Effector memory CD8-positive, alpha-beta T cell (primary cell): ENCODE measurements around the gene RRP7A.
"Not testable (repeated sequence)": the region's sequence is repeated elsewhere in the genome, so short reads cannot be mapped to it uniquely, and the experiment has no call there.

Experiments
- ATAC-seq: fragments of 150-1000 bp; cut with Tn5 transposase; replicated peaks from 2 replicates; pipeline ENCODE4 v1.10.0; 2021; ENCODE audit warnings: mild to moderate bottlenecking, moderate library complexity
- DNase-seq, 3 experiments: peaks; one replicate each; pipeline ENCODE4 v3.0.0; 2021
- H3K27ac Mint-ChIP-seq, 2 donors: one replicate each; pipeline ENCODE4 v1.8.0; 2022; ENCODE audit warnings: mild to moderate bottlenecking in 2 of 2, mixed read lengths in 2 of 2, moderate library complexity in 2 of 2
- H3K27me3 Mint-ChIP-seq, 2 donors: one replicate each; pipeline ENCODE4 v1.8.0; 2022; ENCODE audit warnings: mixed read lengths in 2 of 2
- H3K36me3 Mint-ChIP-seq: one replicate; pipeline ENCODE4 v1.8.0; 2022; ENCODE audit warnings: mild to moderate bottlenecking, moderate library complexity, mixed read lengths; ENCODE audit not compliant: insufficient read depth
- H3K4me1 Mint-ChIP-seq, 2 donors: one replicate each; pipeline ENCODE4 v1.8.0; 2022; ENCODE audit warnings: low read depth in 2 of 2, mixed read lengths in 2 of 2
- H3K4me3 Mint-ChIP-seq, 2 donors: one replicate each; pipeline ENCODE4 v1.8.0; 2022; ENCODE audit warnings: mild to moderate bottlenecking in 2 of 2, mixed read lengths in 2 of 2, moderate library complexity in 2 of 2
- H3K9me3 Mint-ChIP-seq, 2 donors: one replicate each; pipeline ENCODE4 v1.8.0; 2022; ENCODE audit warnings: mixed read lengths in 2 of 2

Gene RRP7A

DNA sequence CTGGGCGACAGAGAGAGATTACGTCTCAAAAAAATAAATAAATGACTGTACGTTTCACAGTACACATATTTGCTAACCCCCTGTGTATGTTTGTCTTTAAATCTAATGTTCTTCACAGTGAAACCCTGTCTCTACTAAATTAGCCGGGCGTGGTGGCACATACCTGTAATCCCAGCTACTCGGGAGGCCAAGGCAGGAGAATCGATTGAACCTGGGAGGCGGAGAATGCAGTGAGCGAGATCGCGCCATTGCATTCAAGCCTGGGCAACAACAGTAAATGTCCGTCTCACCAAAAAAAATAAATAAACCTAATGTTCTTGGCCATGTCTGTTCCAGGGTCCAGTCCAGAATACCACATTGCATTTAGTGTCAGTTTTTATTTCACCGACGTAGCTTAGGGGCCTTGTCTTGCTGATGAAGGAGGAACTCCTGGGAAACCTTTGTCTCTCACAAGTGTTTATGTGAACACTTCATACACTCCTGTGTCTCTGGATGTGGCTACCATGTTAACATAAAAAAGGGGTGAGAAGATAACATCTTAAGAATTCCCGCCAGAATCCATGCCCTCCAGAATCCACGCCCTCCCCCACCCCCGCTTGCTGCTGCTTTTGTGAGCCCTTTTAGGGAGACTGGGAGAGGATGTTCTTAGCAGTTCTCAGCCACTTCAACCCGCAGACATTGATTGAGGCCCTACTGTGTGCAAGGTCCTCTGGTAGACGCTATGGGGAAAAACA, 29.2 kb upstream of the RRP7A start:
- H3K27ac Mint-ChIP-seq = peak overlapping the region in 1 of 2 donors; percentile 29
- H3K27me3 Mint-ChIP-seq = no peaks in the 10 kb centered on the region
- H3K4me1 Mint-ChIP-seq = peaks cover 6 to 8% of the 10 kb centered on the region in 2 donors
- H3K4me3 Mint-ChIP-seq = no peak overlapping the region
- ATAC-seq (no peak), DNase-seq (no peak)
- H3K9me3 Mint-ChIP-seq = no peaks in the 10 kb centered on the region
- no peaks in the 10 kb centered on the region for H3K36me3 Mint-ChIP-seq

DNA sequence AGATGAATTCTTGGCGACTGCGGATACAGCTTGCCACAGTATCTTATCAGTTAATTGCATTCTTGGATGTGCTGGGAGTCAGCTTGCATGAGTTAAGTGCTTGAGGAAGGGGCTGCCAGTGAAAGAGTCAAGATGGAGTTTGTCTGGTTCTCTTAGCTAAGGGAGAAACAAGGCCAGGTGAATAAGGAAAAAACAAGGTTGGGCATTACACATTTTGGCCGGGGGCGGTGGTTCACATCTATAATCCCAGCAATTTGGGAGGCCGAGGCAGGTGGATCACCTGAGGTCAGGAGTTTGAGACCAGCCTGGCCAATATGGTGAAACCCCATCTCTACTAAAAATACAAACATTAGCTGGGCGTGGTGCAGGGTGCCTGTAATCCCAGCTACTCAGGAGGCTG, 28.5 kb upstream of the RRP7A start:
- H3K36me3 Mint-ChIP-seq, DNase-seq, H3K4me1 Mint-ChIP-seq, ATAC-seq, H3K27me3 Mint-ChIP-seq, H3K4me3 Mint-ChIP-seq, H3K9me3 Mint-ChIP-seq: not testable (repeated sequence)
- H3K27ac Mint-ChIP-seq = peak overlapping the region in 1 of 2 donors; percentile 54

DNA sequence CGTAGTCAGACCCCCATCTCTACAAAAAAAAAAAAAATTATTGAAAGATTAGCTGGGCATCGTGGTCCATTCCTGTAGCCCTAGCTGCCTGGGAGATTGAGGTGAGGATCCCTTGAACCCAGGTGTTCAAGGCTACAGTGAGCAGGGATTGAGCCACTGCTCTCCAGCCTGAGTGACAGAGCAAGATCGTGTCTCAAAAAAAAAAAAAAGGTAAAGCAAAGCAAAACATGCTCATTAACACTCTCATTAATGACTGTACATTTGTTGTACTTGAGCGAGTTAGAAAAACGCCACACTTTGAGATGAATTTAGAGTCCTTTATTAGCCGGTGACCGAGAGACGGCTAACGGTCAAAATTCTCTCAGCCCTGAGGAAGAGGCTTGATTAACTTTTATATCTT, 28.0 kb upstream of the RRP7A start:
- DNase-seq = no peak

DNA sequence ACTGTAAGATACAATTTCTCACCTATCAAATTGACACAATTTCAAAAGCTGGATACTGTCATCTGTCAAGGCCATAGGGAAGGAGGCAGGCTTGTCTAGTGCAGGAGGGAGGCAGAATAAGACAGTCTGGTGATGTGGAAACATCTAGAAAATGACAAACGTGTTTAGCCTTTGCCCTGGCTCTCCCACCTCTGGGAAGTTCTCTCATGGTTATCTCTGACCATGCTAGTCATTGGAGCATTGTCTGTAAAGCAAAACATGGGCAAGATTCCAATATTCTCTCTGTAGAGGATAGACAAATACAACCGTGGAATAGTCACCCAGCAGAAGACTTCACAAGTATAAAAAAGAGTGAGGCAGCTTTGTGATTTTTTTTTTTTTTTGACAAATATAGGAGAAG, 25.1 kb upstream of the RRP7A start:
- H3K9me3 Mint-ChIP-seq = no peaks in the 10 kb centered on the region
- no peaks in the 10 kb centered on the region for H3K36me3 Mint-ChIP-seq
- H3K27ac Mint-ChIP-seq = no peak overlapping the region
- H3K27me3 Mint-ChIP-seq = no peaks in the 10 kb centered on the region
- ATAC-seq = no peak
- H3K4me1 Mint-ChIP-seq = peaks cover 0 to 2% of the 10 kb centered on the region in 2 donors
- DNase-seq = no peak
- no peak overlapping the region for H3K4me3 Mint-ChIP-seq

More for the DNA sequence above, 28.0 kb upstream of the RRP7A start:
- no peak for ATAC-seq
- Mint-ChIP-seq H3K4me1 (peaks cover 5 to 7% of the 10 kb centered on the region in 2 donors), H3K27ac (peak overlapping the region in 1 of 2 donors; percentile 54), H3K27me3 (no peaks in the 10 kb centered on the region), H3K36me3 (no peaks in the 10 kb centered on the region), H3K9me3 (no peaks in the 10 kb centered on the region), H3K4me3 (no peak overlapping the region)

DNA sequence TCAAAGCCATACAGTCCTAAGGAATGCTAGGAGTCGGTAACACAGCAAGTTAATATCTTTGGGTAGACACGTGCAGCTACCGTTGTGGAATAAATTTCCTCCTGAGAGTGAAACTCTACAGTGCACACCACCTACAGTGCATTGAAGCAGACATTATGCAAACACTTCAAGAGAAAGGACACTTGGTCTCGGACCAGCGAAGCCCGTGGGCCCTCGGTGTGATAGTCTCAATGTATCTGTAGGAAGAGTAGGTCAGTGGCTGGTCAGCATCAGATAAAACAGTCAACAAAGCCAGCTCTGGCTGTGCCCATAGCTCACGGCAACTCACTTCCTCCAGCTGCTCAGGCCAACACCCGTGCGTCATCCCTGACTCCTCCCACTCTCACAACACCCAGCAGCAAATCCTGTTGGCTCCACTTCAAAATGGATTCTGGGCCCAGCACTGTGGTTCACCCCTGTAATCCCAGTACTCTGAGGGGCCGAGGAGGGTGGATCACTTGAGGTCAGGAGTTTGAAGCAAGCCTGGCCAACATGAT, 19.7 kb upstream of the RRP7A start:
- not testable (repeated sequence) for DNase-seq, H3K9me3 Mint-ChIP-seq, H3K36me3 Mint-ChIP-seq, H3K27ac Mint-ChIP-seq, H3K4me1 Mint-ChIP-seq, H3K27me3 Mint-ChIP-seq, H3K4me3 Mint-ChIP-seq, ATAC-seq

DNA sequence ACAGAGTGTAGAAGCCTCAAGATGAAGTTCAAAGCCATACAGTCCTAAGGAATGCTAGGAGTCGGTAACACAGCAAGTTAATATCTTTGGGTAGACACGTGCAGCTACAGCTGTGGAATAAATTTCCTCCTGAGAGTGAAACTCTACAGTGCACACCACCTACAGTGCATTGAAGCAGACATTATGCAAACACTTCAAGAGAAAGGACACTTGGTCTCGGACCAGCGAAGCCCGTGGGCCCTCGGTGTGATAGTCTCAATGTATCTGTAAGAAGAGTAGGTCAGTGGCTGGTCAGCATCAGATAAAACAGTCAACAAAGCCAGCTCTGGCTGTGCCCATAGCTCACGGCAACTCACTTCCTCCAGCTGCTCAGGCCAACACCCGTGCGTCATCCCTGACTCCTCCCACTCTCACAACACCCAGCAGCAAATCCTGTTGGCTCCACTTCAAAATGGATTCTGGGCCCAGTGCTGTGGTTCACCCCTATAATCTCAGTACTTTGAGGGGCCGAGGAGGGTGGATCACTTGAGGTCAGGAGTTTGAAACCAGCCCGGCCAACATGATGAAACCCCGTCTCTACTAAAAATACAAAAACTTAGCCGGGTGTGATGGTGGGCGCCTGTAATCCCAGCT, 17.7 kb upstream of the RRP7A start:
- not testable (repeated sequence) for H3K27ac Mint-ChIP-seq, H3K36me3 Mint-ChIP-seq, H3K27me3 Mint-ChIP-seq, H3K4me3 Mint-ChIP-seq, H3K4me1 Mint-ChIP-seq, DNase-seq, H3K9me3 Mint-ChIP-seq
- peak; percentile 40 for ATAC-seq

DNA sequence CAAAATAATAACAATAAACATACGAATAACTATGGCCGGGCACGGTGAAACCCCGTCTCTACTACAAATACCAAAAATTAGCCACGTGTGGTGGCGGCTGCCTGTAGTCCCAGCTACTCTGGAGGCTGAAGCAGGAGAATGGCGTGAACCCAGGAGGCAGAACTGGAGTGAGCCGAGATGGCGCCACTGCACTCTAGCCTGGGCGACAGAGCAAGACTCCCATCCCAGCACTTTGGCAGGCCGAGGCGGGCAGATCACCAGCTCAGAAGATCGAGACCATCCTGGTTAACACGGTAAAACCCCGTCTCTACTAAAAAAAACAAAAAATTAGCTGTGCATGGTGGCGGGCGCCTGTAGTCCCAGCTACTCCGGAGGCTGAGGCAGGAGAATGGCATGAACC, 17.0 kb upstream of the RRP7A start:
- ATAC-seq, H3K27me3 Mint-ChIP-seq, H3K4me3 Mint-ChIP-seq, H3K4me1 Mint-ChIP-seq, H3K36me3 Mint-ChIP-seq, H3K27ac Mint-ChIP-seq, H3K9me3 Mint-ChIP-seq, DNase-seq: not testable (repeated sequence)

DNA sequence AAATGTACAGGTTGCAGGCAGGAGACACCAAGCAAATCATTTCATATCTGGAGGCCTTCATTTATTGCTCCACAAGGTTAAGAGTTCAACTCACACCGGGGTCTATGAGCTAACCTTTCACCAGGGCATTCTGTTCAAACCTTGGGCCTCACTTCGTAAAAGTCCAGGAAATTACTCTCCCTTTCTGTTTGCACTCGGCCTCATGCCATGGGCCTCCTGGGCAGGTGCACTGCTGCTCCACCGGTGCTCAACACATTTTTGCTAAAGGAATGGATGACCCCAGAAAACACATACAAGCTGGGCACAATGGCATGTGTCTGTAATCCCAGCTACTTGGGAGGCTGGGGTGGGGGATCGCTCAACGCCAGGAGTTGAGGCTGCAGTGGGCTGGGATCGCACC, 16.6 kb upstream of the RRP7A start:
- H3K4me1 Mint-ChIP-seq = peaks cover 7 to 9% of the 10 kb centered on the region in 2 donors
- H3K36me3 Mint-ChIP-seq = no peaks in the 10 kb centered on the region
- no peaks in the 10 kb centered on the region for H3K9me3 Mint-ChIP-seq
- DNase-seq = no peak
- no peak overlapping the region for H3K27ac Mint-ChIP-seq
- no peak overlapping the region for H3K4me3 Mint-ChIP-seq
- H3K27me3 Mint-ChIP-seq = no peaks in the 10 kb centered on the region
- ATAC-seq = no peak

DNA sequence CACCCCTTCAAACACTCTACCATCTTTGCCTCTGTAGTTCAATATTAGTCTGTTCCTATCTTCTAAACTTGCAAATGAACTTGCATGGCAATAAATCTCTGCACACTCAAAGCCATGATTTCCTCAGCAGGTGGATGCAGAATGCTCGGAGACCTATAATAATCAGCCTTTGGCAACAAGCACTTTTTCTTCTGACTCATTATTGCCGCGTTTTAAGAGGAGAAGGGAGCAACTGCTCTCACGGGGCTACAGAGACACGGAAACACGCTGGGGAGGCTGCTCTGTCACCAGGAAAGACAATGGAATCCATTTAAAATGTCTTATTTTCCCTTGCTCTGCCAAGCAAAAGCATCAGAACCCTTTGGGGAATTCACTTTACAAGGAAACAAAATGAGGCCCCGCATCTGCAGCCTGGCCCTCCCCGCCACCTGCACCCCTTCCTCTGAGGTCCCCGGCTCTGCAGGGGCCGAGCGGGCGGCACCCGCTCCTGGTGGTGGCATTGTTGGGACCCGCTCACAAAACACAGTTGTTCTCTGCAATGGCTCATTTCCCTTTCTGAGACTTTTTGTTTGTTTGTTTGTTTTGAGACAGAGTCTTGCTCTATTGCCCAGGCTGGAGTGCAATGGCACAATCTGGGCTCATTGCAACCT, 15.6 kb upstream of the RRP7A start:
- H3K4me3 Mint-ChIP-seq, ATAC-seq, DNase-seq, H3K27ac Mint-ChIP-seq, H3K4me1 Mint-ChIP-seq, H3K9me3 Mint-ChIP-seq, H3K27me3 Mint-ChIP-seq, H3K36me3 Mint-ChIP-seq: not testable (repeated sequence)

DNA sequence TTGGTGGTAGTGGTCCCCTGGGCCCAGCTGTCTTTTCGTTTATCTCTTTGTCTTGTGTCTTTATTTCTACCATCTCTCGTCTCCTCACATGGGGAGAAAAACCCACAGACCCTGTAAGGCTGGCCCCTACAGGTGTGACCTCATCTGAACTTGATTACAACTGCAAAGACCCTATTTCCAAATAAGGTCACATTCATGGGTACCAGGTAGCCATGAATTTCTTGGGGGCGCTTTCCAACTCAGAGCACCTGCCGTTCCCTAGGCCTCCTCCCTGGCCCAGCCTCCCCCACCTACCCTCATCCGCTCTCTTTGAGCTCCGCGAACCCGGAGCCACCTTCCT, 14.0 kb upstream of the RRP7A start:
- Mint-ChIP-seq H3K4me1 (peaks cover 7 to 9% of the 10 kb centered on the region in 2 donors), H3K27ac (peak overlapping the region; percentile 85 to 96)
- ATAC-seq = no peak

DNA sequence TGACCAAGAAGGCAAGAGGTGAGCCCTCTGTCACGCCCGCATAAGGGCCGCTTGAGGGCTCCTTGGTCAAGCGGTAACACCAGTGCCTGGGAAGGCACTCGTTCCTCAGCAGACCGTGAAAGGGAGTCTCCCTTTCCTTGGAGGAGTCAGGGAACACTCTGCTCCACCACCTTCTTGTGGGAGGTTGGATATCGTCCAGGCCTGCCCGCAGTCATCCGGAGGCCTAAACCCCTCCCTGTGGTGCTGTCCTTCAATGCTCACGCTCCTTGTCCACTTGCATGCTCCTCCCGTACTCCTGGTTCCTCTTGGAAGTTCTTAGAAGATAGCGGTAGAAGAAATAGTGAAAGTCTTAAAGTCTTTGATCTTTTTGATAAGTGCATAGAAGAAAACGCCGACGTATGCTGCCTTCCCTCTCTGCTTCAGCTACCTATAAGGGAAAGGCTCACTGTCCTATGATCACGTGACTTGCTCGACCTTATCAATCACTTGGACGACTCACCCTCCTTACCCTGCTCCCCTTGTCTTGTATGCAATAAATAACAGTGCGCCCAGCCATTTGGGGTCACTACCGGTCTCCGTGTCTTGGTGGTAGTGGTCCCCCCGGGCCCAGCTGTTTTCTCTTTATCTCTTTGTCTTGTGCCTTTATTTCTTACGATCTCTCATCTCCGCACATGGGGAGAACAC, 11.9 kb upstream of the RRP7A start:
- not testable (repeated sequence) for H3K4me1 Mint-ChIP-seq, H3K36me3 Mint-ChIP-seq, H3K4me3 Mint-ChIP-seq, H3K9me3 Mint-ChIP-seq, DNase-seq, H3K27me3 Mint-ChIP-seq, ATAC-seq
- H3K27ac Mint-ChIP-seq = peak overlapping the region in 1 of 2 donors; percentile 96

More for the DNA sequence above, 14.0 kb upstream of the RRP7A start:
- H3K36me3 Mint-ChIP-seq = no peaks in the 10 kb centered on the region
- no peaks in the 10 kb centered on the region for H3K9me3 Mint-ChIP-seq
- DNase-seq = no peak
- H3K4me3 Mint-ChIP-seq = peak overlapping the region; percentile 65 to 82
- no peaks in the 10 kb centered on the region for H3K27me3 Mint-ChIP-seq

DNA sequence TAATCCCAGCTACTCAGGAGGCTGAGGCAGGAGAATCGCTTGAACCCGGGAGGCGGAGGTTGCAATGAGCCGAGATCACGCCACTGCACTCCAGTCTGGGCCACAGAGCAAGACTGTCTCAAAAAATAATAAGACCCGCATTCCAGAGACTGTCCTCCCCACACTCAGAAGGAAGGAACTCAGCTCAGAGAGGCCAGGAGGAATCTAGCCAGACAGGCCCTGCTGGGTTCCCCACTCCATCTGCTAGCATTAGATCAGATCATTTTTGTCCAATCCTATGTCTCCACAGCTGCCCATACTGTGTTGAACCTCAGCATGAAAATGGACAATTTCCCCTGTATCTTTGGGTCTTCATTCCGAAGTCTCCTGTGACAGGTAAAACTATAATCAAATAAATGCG, 9.8 kb upstream of the RRP7A start:
- not testable (repeated sequence) for H3K4me3 Mint-ChIP-seq, H3K27me3 Mint-ChIP-seq, ATAC-seq, H3K27ac Mint-ChIP-seq, H3K36me3 Mint-ChIP-seq, H3K9me3 Mint-ChIP-seq, DNase-seq
- H3K4me1 Mint-ChIP-seq = peaks cover 7 to 11% of the 10 kb centered on the region in 2 donors

DNA sequence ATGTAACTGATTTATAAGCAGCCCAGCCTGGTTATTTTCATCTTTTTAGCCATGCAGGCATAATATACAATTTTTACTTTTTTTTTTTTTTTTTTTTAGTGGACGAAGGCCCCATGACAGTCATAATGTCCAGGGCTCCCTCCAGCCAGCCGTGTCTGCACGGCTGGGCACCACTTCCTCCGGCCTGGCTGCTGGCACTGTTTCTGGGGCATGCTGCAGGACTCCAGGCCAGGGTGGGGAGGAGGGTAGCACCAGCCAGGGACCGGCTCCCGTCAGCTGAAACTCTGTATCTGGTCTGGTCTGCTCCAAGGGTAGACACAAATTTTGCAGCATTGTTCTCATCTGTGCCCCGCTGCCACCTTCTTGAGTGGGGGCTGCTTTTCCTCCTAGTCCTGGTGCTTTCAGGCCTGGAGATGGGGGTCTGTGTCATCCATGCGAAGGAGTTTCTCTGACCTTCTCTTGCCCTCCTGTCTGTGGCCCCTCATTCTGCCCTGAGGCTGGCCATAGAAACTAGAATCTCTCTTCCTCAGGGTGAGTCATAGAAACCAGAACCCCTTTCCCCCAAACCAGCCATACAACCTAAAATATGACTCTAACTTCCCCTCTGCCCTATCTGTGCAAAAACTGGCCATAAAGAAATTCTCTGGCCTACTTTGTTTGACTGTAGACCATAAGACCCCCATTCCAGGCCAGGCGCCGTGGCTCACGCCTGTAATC, 9.2 kb upstream of the RRP7A start:
- no peak overlapping the region for H3K27ac Mint-ChIP-seq

More for the DNA sequence above, 9.2 kb upstream of the RRP7A start:
- ATAC-seq (no peak), DNase-seq (no peak)
- Mint-ChIP-seq H3K36me3 (no peaks in the 10 kb centered on the region), H3K4me1 (peaks cover 4 to 7% of the 10 kb centered on the region in 2 donors), H3K27me3 (no peaks in the 10 kb centered on the region), H3K4me3 (no peak overlapping the region), H3K9me3 (no peaks in the 10 kb centered on the region)
